Skeletal muscle tissue (tissue), 4 donors: ENCODE results near the gene FYCO1. TPM values are rescaled to one million over a fixed set of nuclear protein-coding genes. Genes with fewer than 3 reads are reported as not detected.
"Not testable (repeated sequence)": the region's sequence is repeated elsewhere in the genome, so short reads cannot be mapped to it uniquely, and the experiment has no call there.

Experiments used
- H3K27ac ChIP-seq: one replicate; pipeline ENCODE4 v1.7.0; 2013; ENCODE audit warnings: mild to moderate bottlenecking, low read depth, low read length, inconsistent platforms
- H3K27me3 ChIP-seq, 3 donors: one replicate each; pipeline ENCODE4 v1.7.0; 2013; ENCODE audit warnings: low read length in 3 of 3; ENCODE audit not compliant: control insufficient read depth in 3 of 3, insufficient read depth in 3 of 3
- H3K36me3 ChIP-seq, 3 donors: one replicate each; pipeline ENCODE4 v1.7.0; 2013; ENCODE audit warnings: low read length in 3 of 3; ENCODE audit not compliant: control insufficient read depth in 3 of 3, insufficient read depth in 3 of 3
- H3K4me1 ChIP-seq, 3 donors: one replicate each; pipeline ENCODE4 v1.7.0; 2013; ENCODE audit warnings: low read length in 3 of 3, mild to moderate bottlenecking in 3 of 3; ENCODE audit not compliant: control insufficient read depth in 3 of 3, insufficient read depth in 3 of 3
- H3K4me3 ChIP-seq, 3 donors: one replicate each; pipeline ENCODE4 v1.7.0; 2013; ENCODE audit warnings: low read length in 3 of 3
- H3K9ac ChIP-seq, 3 donors: one replicate each; pipeline ENCODE4 v1.7.0; 2013; ENCODE audit warnings: low read length in 3 of 3, mild to moderate bottlenecking in 3 of 3, moderate library complexity in 2 of 3, low read depth in 1 of 3
- H3K9me3 ChIP-seq, 3 donors: one replicate each; pipeline ENCODE4 v1.7.0; 2013; ENCODE audit warnings: low read length in 3 of 3; ENCODE audit not compliant: control insufficient read depth in 3 of 3
- total RNA-seq: library from RNA; depleted of rRNA; stranded (reverse); fragments of >200 nt; gene quantifications from one replicate; pipeline ENCODE4 v1.2.3, GENCODE V29; 2014
- donor health status: Osteomylitis.

The FYCO1 gene
- total RNA-seq: 16.7 TPM

DNA sequence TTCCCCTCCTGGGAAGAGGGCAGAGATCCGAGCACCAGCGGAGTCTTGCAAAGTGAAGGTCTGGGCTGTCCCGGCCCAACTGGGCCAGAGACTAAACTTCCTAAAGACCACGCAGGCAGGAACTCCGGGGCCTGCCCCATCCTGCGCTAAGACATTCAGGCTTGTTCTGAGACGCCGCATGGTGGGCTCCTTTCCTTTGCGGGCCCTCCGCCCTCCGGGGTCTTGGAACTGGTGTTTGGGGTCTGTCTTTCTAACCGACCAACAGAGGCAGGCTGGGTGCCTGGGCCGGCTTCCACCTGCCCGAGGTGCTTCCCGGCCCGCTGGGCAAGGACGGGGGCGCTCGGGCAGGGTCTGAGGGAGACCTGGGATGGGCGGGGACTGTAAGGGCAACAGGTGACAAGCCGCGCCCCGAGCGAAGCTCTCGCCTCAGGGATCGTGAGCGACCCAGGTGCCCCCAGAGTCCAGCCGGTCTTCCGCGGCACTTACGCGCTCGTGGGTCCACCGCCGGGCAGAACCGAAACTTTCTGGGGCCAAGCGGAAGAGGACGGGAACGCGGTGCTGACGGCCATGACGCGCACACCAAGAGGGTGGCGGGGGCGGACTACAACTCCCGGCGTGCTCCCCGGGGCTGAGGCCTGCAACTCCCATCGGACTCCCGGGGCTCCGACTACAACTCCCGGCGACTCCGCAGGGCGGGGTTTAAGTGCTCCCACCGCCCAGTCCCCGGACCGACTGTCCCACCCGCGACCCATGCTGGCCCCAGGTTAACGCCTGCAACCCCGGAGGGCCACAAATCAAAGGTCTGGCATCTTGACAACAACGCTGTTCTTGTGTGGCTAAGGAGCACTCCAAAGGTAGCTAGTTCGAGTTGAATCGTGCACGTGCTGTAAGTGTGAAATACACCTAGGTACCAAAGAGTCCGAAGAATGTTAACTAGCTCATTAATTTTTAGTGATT lies at the start of gene FYCO1:
TSS of gene FYCO1 (minus strand) at position 589 of the 957 bp plus-strand sequence. CDS start 10,914 bp downstream, outside the sequence.
- Histone ChIP-seq H3K36me3 (peaks cover 0 to 2% (median 0%) of the 10 kb centered on the region in 3 donors), H3K9ac (peak within 1 kb of the TSS; percentile 97 to 100 (median 99)), H3K27ac (peak within 1 kb of the TSS; percentile 99), H3K27me3 (no peaks in the 10 kb centered on the region), H3K4me3 (peak within 1 kb of the TSS; percentile 92 to 93 (median 93)), H3K4me1 (peaks cover 39 to 51% (median 42%) of the 10 kb centered on the region in 3 donors), H3K9me3 (no peaks in the 10 kb centered on the region)

- Histone ChIP-seq H3K36me3 (no peaks in the 10 kb centered on the region), H3K4me1 (no peaks in the 10 kb centered on the region), H3K4me3 (no peak overlapping the region), H3K27ac (no peak overlapping the region), H3K27me3 (no peaks in the 10 kb centered on the region), H3K9me3 (no peaks in the 10 kb centered on the region), H3K9ac (no peak overlapping the region)
These were observed 43.3 kb upstream of the FYCO1 start for GRCh38 chr3:46038916-46039315.

GRCh38 chr3:46038071-46038470 lies 42.4 kb upstream of the FYCO1 start:
- not testable (repeated sequence) for H3K9ac ChIP-seq, H3K9me3 ChIP-seq, H3K27me3 ChIP-seq, H3K4me3 ChIP-seq, H3K27ac ChIP-seq, H3K4me1 ChIP-seq, H3K36me3 ChIP-seq

GRCh38 chr3:46036191-46036590 lies 40.6 kb upstream of the FYCO1 start:
- no peaks in the 10 kb centered on the region for H3K4me1 ChIP-seq
- H3K4me3 ChIP-seq: no peak overlapping the region
- H3K9me3 ChIP-seq: no peaks in the 10 kb centered on the region
- no peak overlapping the region for H3K27ac ChIP-seq
- H3K27me3 ChIP-seq: no peaks in the 10 kb centered on the region
- no peak overlapping the region for H3K9ac ChIP-seq
- H3K36me3 ChIP-seq: no peaks in the 10 kb centered on the region

GRCh38 chr3:46031747-46032146 lies 36.1 kb upstream of the FYCO1 start:
- no peak overlapping the region for H3K9ac ChIP-seq
- H3K4me3 ChIP-seq: no peak overlapping the region
- no peaks in the 10 kb centered on the region for H3K27me3 ChIP-seq
- H3K9me3 ChIP-seq: peaks cover 4 to 8% (median 5%) of the 10 kb centered on the region in 3 donors
- no peaks in the 10 kb centered on the region for H3K4me1 ChIP-seq
- H3K36me3 ChIP-seq: no peaks in the 10 kb centered on the region
- no peak overlapping the region for H3K27ac ChIP-seq

DNA sequence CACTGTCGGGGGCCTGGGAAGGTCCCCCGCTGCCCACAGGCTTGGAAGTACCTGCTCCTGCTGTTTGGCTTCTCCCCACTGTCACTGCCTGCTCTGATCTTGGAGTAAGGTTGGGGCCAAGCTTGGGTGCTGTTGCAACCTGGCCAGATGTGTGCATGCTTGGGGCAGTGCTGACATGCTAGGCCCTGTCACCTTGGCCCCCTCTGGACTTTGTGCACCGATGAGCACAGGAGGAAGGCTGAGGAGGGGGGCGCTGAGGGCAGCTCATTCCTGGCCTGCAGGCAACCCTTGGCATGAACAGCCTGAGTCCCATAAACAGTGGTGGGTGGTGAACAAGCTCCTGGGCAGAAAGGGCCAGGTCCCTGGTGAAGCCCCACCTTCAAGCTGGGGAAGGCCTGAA lies 35.6 kb upstream of the FYCO1 start:
- Histone ChIP-seq H3K27ac (no peak overlapping the region), H3K36me3 (no peaks in the 10 kb centered on the region), H3K4me3 (no peak overlapping the region), H3K9me3 (peaks cover 4 to 8% (median 5%) of the 10 kb centered on the region in 3 donors), H3K9ac (no peak overlapping the region), H3K27me3 (no peaks in the 10 kb centered on the region), H3K4me1 (no peaks in the 10 kb centered on the region)

GRCh38 chr3:46030626-46031025 lies 35.0 kb upstream of the FYCO1 start:
- peaks cover 4 to 8% (median 5%) of the 10 kb centered on the region in 3 donors for H3K9me3 ChIP-seq
- H3K9ac ChIP-seq: no peak overlapping the region
- no peaks in the 10 kb centered on the region for H3K27me3 ChIP-seq
- H3K27ac ChIP-seq: no peak overlapping the region
- no peaks in the 10 kb centered on the region for H3K36me3 ChIP-seq
- no peaks in the 10 kb centered on the region for H3K4me1 ChIP-seq
- H3K4me3 ChIP-seq: no peak overlapping the region

- Histone ChIP-seq H3K4me3 (no peak overlapping the region), H3K36me3 (no peaks in the 10 kb centered on the region), H3K9me3 (peaks cover 4 to 8% (median 5%) of the 10 kb centered on the region in 3 donors), H3K4me1 (no peaks in the 10 kb centered on the region), H3K27me3 (no peaks in the 10 kb centered on the region), H3K27ac (no peak overlapping the region), H3K9ac (no peak overlapping the region)
These were observed 34.4 kb upstream of the FYCO1 start for GRCh38 chr3:46029953-46030543.

GRCh38 chr3:46027736-46028397 lies 32.2 kb upstream of the FYCO1 start:
- H3K9me3 ChIP-seq: peaks cover 4 to 8% (median 5%) of the 10 kb centered on the region in 3 donors
- H3K27ac ChIP-seq: no peak overlapping the region
- no peaks in the 10 kb centered on the region for H3K36me3 ChIP-seq
- H3K9ac ChIP-seq: no peak overlapping the region
- no peaks in the 10 kb centered on the region for H3K27me3 ChIP-seq
- H3K4me3 ChIP-seq: no peak overlapping the region
- no peaks in the 10 kb centered on the region for H3K4me1 ChIP-seq
